GM19395 (cell line): ENCODE data around the gene STX7.

ENCODE experiments used
- ATAC-seq: cut with Tn5 transposase; IDR thresholded peaks from one replicate; pipeline ENCODE4 v1.9.1; 2021; ENCODE audit warnings: mild to moderate bottlenecking, moderate library complexity; ENCODE audit not compliant: unreplicated experiment

Gene STX7

GRCh38 chr6:132478266-132478665 is 34.6 kb downstream of the STX7 start:
- no peak for ATAC-seq

- no peak for ATAC-seq
Measured at GRCh38 chr6:132476688-132477087, 36.2 kb downstream of the STX7 start.

GRCh38 chr6:132475925-132476324 is 37.0 kb downstream of the STX7 start:
- no peak for ATAC-seq

GRCh38 chr6:132471787-132472186 is 41.1 kb downstream of the STX7 start:
- ATAC-seq: no peak

- no peak for ATAC-seq
Measured at GRCh38 chr6:132466952-132467351, 46.0 kb downstream of the STX7 start.

- peak; percentile 87 for ATAC-seq
Measured at GRCh38 chr6:132465530-132466485, 47.1 kb downstream of the STX7 start.

- ATAC-seq: no peak
Measured at GRCh38 chr6:132464538-132465256, 48.2 kb downstream of the STX7 start.

GRCh38 chr6:132461958-132462357 is 51.0 kb downstream of the STX7 start:
- ATAC-seq: no peak

- no peak for ATAC-seq
Measured at GRCh38 chr6:132459605-132459952, 53.3 kb downstream of the STX7 start.

- ATAC-seq: no peak
Measured at GRCh38 chr6:132458887-132459604, 53.9 kb downstream of the STX7 start.

GRCh38 chr6:132456700-132457143 is 56.2 kb downstream of the STX7 start:
- peak; percentile 96 for ATAC-seq

- no peak for ATAC-seq
Measured at GRCh38 chr6:132446855-132447241, 66.1 kb downstream of the STX7 start.

GRCh38 chr6:132446141-132446854 is 66.6 kb downstream of the STX7 start:
- ATAC-seq: no peak

GRCh38 chr6:132445201-132445951 is 67.5 kb downstream of the STX7 start:
- ATAC-seq: no peak

GRCh38 chr6:132443206-132443605 is 69.7 kb downstream of the STX7 start:
- no peak for ATAC-seq

- ATAC-seq: no peak
Measured at GRCh38 chr6:132430110-132430509, 82.8 kb downstream of the STX7 start.

GRCh38 chr6:132425176-132425575 is 87.7 kb downstream of the STX7 start:
- no peak for ATAC-seq

- no peak for ATAC-seq
Measured at GRCh38 chr6:132423839-132424238, 89.1 kb downstream of the STX7 start.

- ATAC-seq: no peak
Measured at GRCh38 chr6:132418235-132418965, 94.5 kb downstream of the STX7 start.
